K562 (cell line): ENCODE measurements around the gene DOK7.

Source experiments
- CEBPB ChIP-seq: fragments of 450-650 bp; IDR thresholded peaks from 2 replicates; pipeline ENCODE4 v1.6.1; 2016; ENCODE audit warnings: missing genetic modification characterization, missing compliant biosample characterization
- FOXM1 ChIP-seq, 2 experiments: fragments of 450-650 bp in 1 of 2; sonication (generic) in 1 of 2; formaldehyde crosslinking in 1 of 2; IDR thresholded peaks; 2 replicates each; pipeline versions ENCODE4 v1.6.1 to v1.9.0; 2017 to 2022; ENCODE audit warnings: low read depth in 2 of 2, mild to moderate bottlenecking in 2 of 2, missing genetic modification reagents in 1 of 2, moderate library complexity in 1 of 2
- GATAD2A ChIP-seq: fragments of 450-650 bp; IDR thresholded peaks from 2 replicates; pipeline ENCODE4 v1.6.1; 2017
- JUNB ChIP-seq: fragments of 450-650 bp; formaldehyde crosslinking; conservative IDR thresholded peaks from 2 replicates; pipeline ENCODE4 v1.4.0; 2020; ENCODE audit warnings: mild to moderate bottlenecking
- POLR2A ChIP-seq: fragments of 450-650 bp; conservative IDR thresholded peaks from 2 replicates; pipeline ENCODE4 v1.6.1; 2016
- POLR2AphosphoS5 ChIP-seq: IDR thresholded peaks from 2 replicates; pipeline ENCODE4 v1.6.1; 2011; ENCODE audit warnings: mild to moderate bottlenecking, low read depth, low read length, moderate library complexity; ENCODE audit not compliant: control insufficient read depth, insufficient read depth
- TEAD4 ChIP-seq, 2 experiments: sonication (generic) in 1 of 2; formaldehyde crosslinking in 1 of 2; IDR thresholded peaks; 2 replicates each; pipeline versions ENCODE4 v1.6.1 to v1.8.0; 2012 to 2022; ENCODE audit warnings: borderline replicate concordance in 1 of 2, inconsistent platforms in 1 of 2, low read length in 1 of 2, mild to moderate bottlenecking in 1 of 2, missing genetic modification reagents in 1 of 2
- TF ChIP-seq, protein P1 (sequence below): conservative IDR thresholded peaks from 2 replicates; pipeline ENCODE4 v1.6.1; 2011; ENCODE audit warnings: low read depth, mild to moderate bottlenecking, low read length; ENCODE audit not compliant: control insufficient read depth
- TF ChIP-seq, protein P2 (sequence below): sonication (generic); formaldehyde crosslinking; IDR thresholded peaks from 2 replicates; pipeline ENCODE4 v1.8.1; 2023; ENCODE audit warnings: mild to moderate bottlenecking, missing genetic modification reagents, moderate library complexity

DNA sequence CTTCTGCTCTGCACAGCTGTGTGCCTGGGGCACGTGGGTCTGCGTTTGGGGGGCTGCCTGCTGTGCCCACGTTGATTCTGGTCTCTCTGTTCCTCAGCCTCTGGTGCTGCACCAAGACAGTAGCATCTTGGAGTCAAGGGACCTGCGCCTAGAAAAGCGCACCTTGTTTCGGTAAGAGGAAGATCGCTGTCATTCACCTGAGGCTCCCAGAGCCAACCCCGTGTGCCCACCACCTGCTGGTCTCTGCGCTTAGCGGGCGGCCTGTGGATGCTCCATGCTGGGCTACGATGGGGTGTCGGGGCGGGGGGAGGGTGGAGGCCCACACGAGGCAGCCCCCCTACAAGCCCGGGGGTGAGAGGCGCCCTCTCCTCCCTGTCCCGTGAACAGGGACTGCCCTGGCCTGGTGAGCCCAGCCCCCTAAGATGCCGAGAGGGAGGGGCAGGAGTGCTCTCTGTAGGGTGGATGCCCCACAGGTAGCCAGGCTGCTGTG lies 40.3 kb upstream of the DOK7 start:
- TF ChIP-seq GATAD2A, result no peak
- TF ChIP-seq, protein P1, sequence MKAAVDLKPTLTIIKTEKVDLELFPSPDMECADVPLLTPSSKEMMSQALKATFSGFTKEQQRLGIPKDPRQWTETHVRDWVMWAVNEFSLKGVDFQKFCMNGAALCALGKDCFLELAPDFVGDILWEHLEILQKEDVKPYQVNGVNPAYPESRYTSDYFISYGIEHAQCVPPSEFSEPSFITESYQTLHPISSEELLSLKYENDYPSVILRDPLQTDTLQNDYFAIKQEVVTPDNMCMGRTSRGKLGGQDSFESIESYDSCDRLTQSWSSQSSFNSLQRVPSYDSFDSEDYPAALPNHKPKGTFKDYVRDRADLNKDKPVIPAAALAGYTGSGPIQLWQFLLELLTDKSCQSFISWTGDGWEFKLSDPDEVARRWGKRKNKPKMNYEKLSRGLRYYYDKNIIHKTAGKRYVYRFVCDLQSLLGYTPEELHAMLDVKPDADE, result no peak
- TF ChIP-seq POLR2A, result no peak
- TF ChIP-seq, protein P2, sequence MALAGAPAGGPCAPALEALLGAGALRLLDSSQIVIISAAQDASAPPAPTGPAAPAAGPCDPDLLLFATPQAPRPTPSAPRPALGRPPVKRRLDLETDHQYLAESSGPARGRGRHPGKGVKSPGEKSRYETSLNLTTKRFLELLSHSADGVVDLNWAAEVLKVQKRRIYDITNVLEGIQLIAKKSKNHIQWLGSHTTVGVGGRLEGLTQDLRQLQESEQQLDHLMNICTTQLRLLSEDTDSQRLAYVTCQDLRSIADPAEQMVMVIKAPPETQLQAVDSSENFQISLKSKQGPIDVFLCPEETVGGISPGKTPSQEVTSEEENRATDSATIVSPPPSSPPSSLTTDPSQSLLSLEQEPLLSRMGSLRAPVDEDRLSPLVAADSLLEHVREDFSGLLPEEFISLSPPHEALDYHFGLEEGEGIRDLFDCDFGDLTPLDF (CRISPR knock-in tag), result no peak
- TF ChIP-seq CEBPB (tag), result no peak
- no peak for TF ChIP-seq TEAD4 (IDR thresholded peaks at IDR 0.05; ENCODE audit: low read length)
- TF ChIP-seq TEAD4 (CRISPR knock-in tag; IDR thresholded peaks at IDR 0.05; ENCODE audit: borderline replicate concordance), result no peak
- no peak for TF ChIP-seq FOXM1 (IDR thresholded peaks at IDR 0.05; ENCODE audit: low read depth)
- no peak for TF ChIP-seq FOXM1 (CRISPR knock-in tag; IDR thresholded peaks at IDR 0.05; ENCODE audit: low read depth)
- no peak for TF ChIP-seq POLR2AphosphoS5
- TF ChIP-seq JUNB (CRISPR knock-in tag), result no peak
